ENCODE data around the gene KRTAP10-3. TPM values are rescaled to one million over a fixed set of nuclear protein-coding genes. Genes with fewer than 3 reads are reported as not detected.

KRTAP10-3 gene
- total RNA-seq, 2 donors from 2014 or later = not detected

DNA sequence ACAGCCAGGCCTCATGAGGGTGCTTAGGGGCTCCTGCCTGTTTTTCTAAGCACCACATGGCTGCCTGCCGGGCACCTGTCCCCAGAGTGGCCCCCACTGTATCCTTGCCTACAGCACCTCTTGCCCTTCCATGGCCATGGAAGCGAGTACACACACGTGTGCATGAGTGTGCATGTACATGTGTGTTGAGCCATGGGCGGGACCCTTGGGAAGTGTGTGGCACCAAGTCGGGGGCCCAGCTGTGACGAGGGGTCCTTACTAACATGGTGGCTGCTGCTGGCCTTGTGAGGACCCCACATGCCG, 44.4 kb downstream of the KRTAP10-3 start:
- Histone ChIP-seq H3K36me3 (replicated peaks in 1 of 2; ENCODE audit: insufficient read depth in 1 of 2, low read depth in 2 of 2) (no peaks in the 10 kb centered on the region), H3K27ac (no peak overlapping the region), H3K4me3 (no peak overlapping the region), H3K9me3 (no peaks in the 10 kb centered on the region), H3K4me1 (peaks cover 14% of the 10 kb centered on the region), H3K27me3 (no peaks in the 10 kb centered on the region)
- TF ChIP-seq CTCF (IDR thresholded peaks at IDR 0.05) (no peak), POLR2A (IDR thresholded peaks at IDR 0.05) (no peak)
- intact Hi-C loops (cut with DNase I) = loop anchor here (10.0 kb wide), 1 partner anchor 291 kb away; the partner anchor contains the start of gene UBE2G2
- no peak for DNase-seq
- no peak for ATAC-seq
- WGBS, 2 donors = 68 to 85% methylated on average over 5 to 6 of the region's 7 CpGs

DNA sequence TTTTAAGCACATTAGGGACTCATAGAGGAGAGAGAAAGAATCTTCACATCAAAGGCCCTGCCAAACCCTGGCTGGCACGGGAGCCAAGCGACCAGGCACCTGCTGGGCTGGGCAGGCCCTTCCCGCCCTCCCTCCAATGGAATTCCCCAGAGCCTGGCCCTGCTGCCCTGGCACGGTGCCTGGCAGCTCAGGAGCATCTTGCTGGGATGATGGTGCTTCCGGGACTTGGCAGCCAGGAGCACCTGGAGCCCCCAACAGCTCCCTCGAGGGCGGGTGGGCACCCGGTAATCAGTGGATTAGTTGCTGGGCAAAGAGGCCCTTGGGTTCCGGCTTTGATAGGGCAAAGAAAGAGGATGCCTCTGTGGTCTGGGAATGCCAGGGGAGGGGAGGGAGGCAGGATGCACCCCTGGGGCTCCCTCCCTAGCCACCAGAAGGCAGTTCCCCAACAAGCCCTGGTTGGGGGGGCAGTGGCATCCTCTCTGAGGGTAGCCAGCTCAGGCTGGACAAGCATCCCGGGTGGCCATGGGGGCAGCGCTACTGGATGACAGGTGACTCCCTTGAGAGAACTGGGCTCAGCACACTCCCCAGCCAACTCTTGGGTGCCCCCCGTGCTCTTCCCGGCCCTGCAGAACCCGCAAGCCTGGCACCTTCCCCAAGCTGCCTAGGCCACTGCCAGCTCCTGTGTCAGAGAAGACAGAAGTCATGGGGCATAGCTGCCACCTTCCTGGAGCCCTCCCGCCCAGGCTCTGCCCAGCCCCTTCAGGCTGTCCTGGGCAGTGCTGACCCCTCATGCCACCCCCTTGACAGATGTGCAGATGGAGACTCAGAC, 45.0 kb downstream of the KRTAP10-3 start:
- WGBS, 2 donors = 71 to 86% methylated on average over 6 to 14 of the region's 15 CpGs

DNA sequence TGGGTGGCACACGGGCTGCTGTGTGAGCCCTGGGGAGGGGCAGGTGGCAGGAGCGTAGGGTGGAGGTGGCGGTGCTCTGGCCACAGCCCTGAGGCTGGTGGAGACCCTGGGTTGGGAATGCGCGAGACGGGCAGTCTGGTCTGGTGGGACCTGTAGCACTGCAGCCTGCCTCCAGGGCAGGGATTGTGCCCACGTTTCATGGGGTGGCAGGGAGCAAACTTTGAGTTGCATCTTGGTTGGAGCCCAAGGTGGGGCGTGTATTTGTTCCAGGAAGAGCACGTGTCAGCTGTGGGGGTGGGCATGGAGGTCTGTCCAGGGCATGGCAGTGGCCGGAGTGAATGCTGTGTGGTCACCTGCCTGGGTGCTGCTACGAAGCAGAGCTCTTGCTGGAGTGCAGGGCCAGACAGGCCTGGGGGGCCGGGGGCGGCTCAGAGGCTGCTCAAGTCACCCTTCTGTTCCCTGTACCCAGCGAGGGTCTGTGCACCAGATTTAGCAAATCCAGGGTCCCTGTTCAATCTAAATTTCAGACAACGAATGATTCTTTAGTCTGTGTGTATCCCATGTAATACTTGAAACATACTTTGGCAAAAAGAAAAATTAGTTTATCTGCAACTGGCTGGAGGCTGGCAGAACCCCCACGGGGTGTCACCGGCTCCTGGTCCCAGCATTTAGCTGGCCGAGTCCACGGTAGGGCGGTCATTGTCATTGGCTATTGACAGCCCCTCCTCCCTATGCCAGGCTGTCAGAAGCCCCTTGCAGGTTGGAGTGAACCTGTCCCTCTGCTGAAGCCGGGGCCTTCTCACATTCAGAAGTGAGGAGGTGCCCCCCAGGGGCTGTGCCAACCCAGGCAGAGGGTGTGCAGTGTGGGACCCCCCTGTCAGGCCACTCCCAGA, 45.9 kb downstream of the KRTAP10-3 start:
- no peak overlapping the region for H3K4me3 ChIP-seq
- peaks cover 14% of the 10 kb centered on the region for H3K4me1 ChIP-seq
- H3K27me3 ChIP-seq = no peaks in the 10 kb centered on the region
- ATAC-seq = no peak
- intact Hi-C loops (cut with DNase I) = loop anchor here (10.0 kb wide), 1 partner anchor 292 kb away; the partner anchor contains the start of gene UBE2G2
- no peak for DNase-seq
- H3K27ac ChIP-seq = no peak overlapping the region
- no peaks in the 10 kb centered on the region for H3K9me3 ChIP-seq
- TF ChIP-seq POLR2A (IDR thresholded peaks at IDR 0.05) (no peak), CTCF (IDR thresholded peaks at IDR 0.05) (no peak)
- H3K36me3 ChIP-seq (replicated peaks in 1 of 2; ENCODE audit: insufficient read depth in 1 of 2, low read depth in 2 of 2) = no peaks in the 10 kb centered on the region
- 66 to 75% methylated on average over 15 to 21 of the region's 21 CpGs for WGBS, 2 donors

More for the DNA sequence above, 45.0 kb downstream of the KRTAP10-3 start:
- DNase-seq (peak in 3 of 4 donors; percentile 19 to 30 (median 25)), ATAC-seq (no peak)
- Histone ChIP-seq H3K27ac (no peak overlapping the region), H3K4me1 (peaks cover 14% of the 10 kb centered on the region), H3K9me3 (no peaks in the 10 kb centered on the region), H3K4me3 (no peak overlapping the region), H3K27me3 (no peaks in the 10 kb centered on the region), H3K36me3 (replicated peaks in 1 of 2; ENCODE audit: insufficient read depth in 1 of 2, low read depth in 2 of 2) (no peaks in the 10 kb centered on the region)
- intact Hi-C loops (cut with DNase I) = loop anchor here (10.0 kb wide), 1 partner anchor 291 kb away; the partner anchor contains the start of gene UBE2G2
- no peak for TF ChIP-seq CTCF (IDR thresholded peaks at IDR 0.05)
- no peak for TF ChIP-seq POLR2A (IDR thresholded peaks at IDR 0.05)

DNA sequence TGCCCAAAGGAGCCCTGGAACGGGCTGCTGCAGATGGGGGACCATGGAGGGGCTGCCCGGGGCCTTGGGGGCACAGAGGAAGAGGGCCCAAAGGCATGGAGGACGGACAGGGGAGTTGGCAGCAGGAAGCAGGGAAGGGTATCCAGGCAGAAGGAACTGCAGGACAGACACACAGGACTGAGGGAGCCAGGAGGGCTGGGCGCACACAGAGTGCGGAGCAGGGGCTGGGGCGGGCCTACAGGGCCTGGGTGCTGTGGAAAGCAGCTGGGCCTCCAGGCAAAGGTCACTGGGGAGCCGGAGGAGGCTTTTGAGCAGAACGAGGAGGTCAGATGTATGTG, 46.7 kb downstream of the KRTAP10-3 start:
- Histone ChIP-seq H3K4me3 (no peak overlapping the region), H3K27me3 (no peaks in the 10 kb centered on the region), H3K4me1 (peaks cover 14% of the 10 kb centered on the region), H3K9me3 (no peaks in the 10 kb centered on the region), H3K36me3 (replicated peaks in 1 of 2; ENCODE audit: insufficient read depth in 1 of 2, low read depth in 2 of 2) (no peaks in the 10 kb centered on the region), H3K27ac (no peak overlapping the region)
- 75 to 84% methylated on average over 7 to 8 of the region's 8 CpGs for WGBS, 2 donors
- DNase-seq (no peak), ATAC-seq (no peak)
- intact Hi-C loops (cut with DNase I) = loop anchor here (10.0 kb wide), 1 partner anchor 293 kb away; the partner anchor contains the start of gene UBE2G2
- no peak for TF ChIP-seq CTCF (IDR thresholded peaks at IDR 0.05)
- TF ChIP-seq POLR2A (IDR thresholded peaks at IDR 0.05) = no peak

Measured in body of pancreas (tissue), 4 donors.